HEK293 (cell line): ENCODE measurements around the gene NUMA1.

Source experiments
- CTCF ChIA-PET: fragments of 350-600 bp; formaldehyde crosslinking; extraction: SDS; loops from one replicate; lab custom pipeline; 2021; ENCODE audit warnings: antibody characterized with exemption; lab: Yijun Ruan, JAX
- POLR2A ChIA-PET: fragments of 300-600 bp; formaldehyde crosslinking; extraction: SDS; loops from one replicate; lab custom pipeline; 2020; ENCODE audit warnings: antibody characterized with exemption, inconsistent platforms; lab: Yijun Ruan, JAX
- H3K27ac ChIP-seq: fragments of 200-500 bp; sonication (Bioruptor generic); 2 replicates; pipeline ENCODE4 v1.5.1; 2014; ENCODE audit warnings: low read depth, low read length, control low read depth, inconsistent platforms; ENCODE audit errors: extremely low read depth
- H3K36me3 ChIP-seq, 2 experiments: fragments of 200-500 bp in 1 of 2; sonication (Bioruptor generic) in 1 of 2; 1 replicate in 1 of 2; 2 replicates in 1 of 2; pipeline ENCODE4 v1.5.1; 2014 to 2017; ENCODE audit warnings: inconsistent platforms in 2 of 2, low read length in 2 of 2; ENCODE audit not compliant: control insufficient read depth in 2 of 2, insufficient read depth in 1 of 2
- H3K4me1 ChIP-seq: fragments of 200-500 bp; sonication (Bioruptor generic); 2 replicates; pipeline ENCODE4 v1.5.1; 2014; ENCODE audit warnings: mild to moderate bottlenecking, low read length, inconsistent platforms; ENCODE audit not compliant: control insufficient read depth, insufficient read depth
- H3K4me3 ChIP-seq: 2 replicates; pipeline ENCODE4 v1.5.1; 2011; ENCODE audit warnings: low read depth, mild to moderate bottlenecking, control low read depth, low read length, moderate library complexity
- H3K9me3 ChIP-seq: fragments of 200-500 bp; sonication (Bioruptor generic); 2 replicates; pipeline ENCODE4 v1.5.1; 2014; ENCODE audit warnings: low read depth, low read length, inconsistent platforms; ENCODE audit not compliant: control insufficient read depth, insufficient read depth
- GLI4 ChIP-seq: fragments of 450-650 bp; formaldehyde crosslinking; IDR thresholded peaks from 2 replicates; pipeline ENCODE4 v1.5.1; 2016; ENCODE audit warnings: missing biosample characterization, missing genetic modification characterization
- GLIS1 ChIP-seq: fragments of 450-650 bp; formaldehyde crosslinking; IDR thresholded peaks from 2 replicates; pipeline ENCODE4 v1.5.1; 2016; ENCODE audit warnings: missing biosample characterization, missing genetic modification characterization
- HOXA7 ChIP-seq: sonication (generic); formaldehyde crosslinking; IDR thresholded peaks from 2 replicates; pipeline ENCODE4 v1.8.1; 2022; ENCODE audit warnings: missing genetic modification reagents, borderline replicate concordance
- KLF7 ChIP-seq: fragments of 450-650 bp; formaldehyde crosslinking; IDR thresholded peaks from 2 replicates; pipeline ENCODE4 v1.5.1; 2016; ENCODE audit warnings: missing biosample characterization, missing genetic modification characterization, borderline replicate concordance
- MYNN ChIP-seq: fragments of 450-650 bp; formaldehyde crosslinking; IDR thresholded peaks from 2 replicates; pipeline ENCODE4 v1.5.1; 2016; ENCODE audit warnings: missing biosample characterization, missing genetic modification characterization, borderline replicate concordance
- REPIN1 ChIP-seq: fragments of 450-650 bp; formaldehyde crosslinking; IDR thresholded peaks from 2 replicates; pipeline ENCODE4 v1.5.1; 2017; ENCODE audit warnings: missing biosample characterization, missing genetic modification characterization, low read depth
- ZBTB1 ChIP-seq: fragments of 450-650 bp; formaldehyde crosslinking; IDR thresholded peaks from 2 replicates; pipeline ENCODE4 v1.5.1; 2016; ENCODE audit warnings: missing biosample characterization, missing genetic modification characterization
- ZBTB17 ChIP-seq: fragments of 450-650 bp; formaldehyde crosslinking; IDR thresholded peaks from 2 replicates; pipeline ENCODE4 v1.5.1; 2016; ENCODE audit warnings: missing biosample characterization, missing genetic modification characterization
- ZBTB49 ChIP-seq: fragments of 450-650 bp; formaldehyde crosslinking; IDR thresholded peaks from 2 replicates; pipeline ENCODE4 v1.5.1; 2016; ENCODE audit warnings: missing biosample characterization, missing genetic modification characterization, low read depth
- ZBTB8A ChIP-seq: fragments of 450-650 bp; formaldehyde crosslinking; IDR thresholded peaks from 2 replicates; pipeline ENCODE4 v1.5.1; 2016; ENCODE audit warnings: missing biosample characterization, missing genetic modification characterization
- ZFP69B ChIP-seq: fragments of 450-650 bp; formaldehyde crosslinking; IDR thresholded peaks from 2 replicates; pipeline ENCODE4 v1.5.1; 2016; ENCODE audit warnings: missing biosample characterization, missing genetic modification characterization
- ZNF121 ChIP-seq: fragments of 450-650 bp; formaldehyde crosslinking; IDR thresholded peaks from 2 replicates; pipeline ENCODE4 v1.5.1; 2016; ENCODE audit warnings: missing biosample characterization, missing genetic modification characterization
- ZNF138 ChIP-seq: fragments of 450-650 bp; formaldehyde crosslinking; IDR thresholded peaks from 2 replicates; pipeline ENCODE4 v1.5.1; 2016; ENCODE audit warnings: missing biosample characterization, missing genetic modification characterization, borderline replicate concordance
- ZNF140 ChIP-seq: fragments of 450-650 bp; formaldehyde crosslinking; IDR thresholded peaks from 2 replicates; pipeline ENCODE4 v1.5.1; 2016; ENCODE audit warnings: missing biosample characterization, missing genetic modification characterization
- ZNF169 ChIP-seq: fragments of 450-650 bp; formaldehyde crosslinking; IDR thresholded peaks from 2 replicates; pipeline ENCODE4 v1.5.1; 2016; ENCODE audit warnings: missing biosample characterization, missing genetic modification characterization
- ZNF23 ChIP-seq: fragments of 450-650 bp; formaldehyde crosslinking; IDR thresholded peaks from 2 replicates; pipeline ENCODE4 v1.5.1; 2016; ENCODE audit warnings: missing biosample characterization, missing genetic modification characterization, borderline replicate concordance
- ZNF239 ChIP-seq: fragments of 450-650 bp; formaldehyde crosslinking; IDR thresholded peaks from 2 replicates; pipeline ENCODE4 v1.5.1; 2016; ENCODE audit warnings: missing biosample characterization, missing genetic modification characterization
- ZNF26 ChIP-seq: fragments of 450-650 bp; formaldehyde crosslinking; IDR thresholded peaks from 2 replicates; pipeline ENCODE4 v1.5.1; 2016; ENCODE audit warnings: missing biosample characterization, missing genetic modification characterization
- ZNF266 ChIP-seq: fragments of 450-650 bp; formaldehyde crosslinking; IDR thresholded peaks from 2 replicates; pipeline ENCODE4 v1.5.1; 2016; ENCODE audit warnings: missing biosample characterization, missing genetic modification characterization, low read depth
- ZNF335 ChIP-seq: fragments of 450-650 bp; formaldehyde crosslinking; conservative IDR thresholded peaks from 2 replicates; pipeline ENCODE4 v1.5.1; 2016; ENCODE audit warnings: missing biosample characterization, missing genetic modification characterization
- ZNF341 ChIP-seq: fragments of 450-650 bp; formaldehyde crosslinking; IDR thresholded peaks from 2 replicates; pipeline ENCODE4; 2016; ENCODE audit warnings: low read depth, missing biosample characterization, missing genetic modification characterization
- ZNF366 ChIP-seq: fragments of 450-650 bp; formaldehyde crosslinking; conservative IDR thresholded peaks from 2 replicates; pipeline ENCODE4 v1.5.1; 2016; ENCODE audit warnings: missing biosample characterization, missing genetic modification characterization
- ZNF404 ChIP-seq: fragments of 450-650 bp; formaldehyde crosslinking; IDR thresholded peaks from 2 replicates; pipeline ENCODE4 v1.5.1; 2017; ENCODE audit warnings: missing biosample characterization, missing genetic modification characterization
- ZNF423 ChIP-seq: fragments of 450-650 bp; formaldehyde crosslinking; IDR thresholded peaks from 2 replicates; pipeline ENCODE4 v1.5.1; 2016; ENCODE audit warnings: missing biosample characterization, missing genetic modification characterization
- ZNF501 ChIP-seq: fragments of 450-650 bp; formaldehyde crosslinking; IDR thresholded peaks from 2 replicates; pipeline ENCODE4 v1.5.1; 2016; ENCODE audit warnings: missing biosample characterization, missing genetic modification characterization
- ZNF529 ChIP-seq: fragments of 450-650 bp; formaldehyde crosslinking; IDR thresholded peaks from 2 replicates; pipeline ENCODE4 v1.5.1; 2017; ENCODE audit warnings: missing genetic modification characterization, missing biosample characterization; ENCODE audit not compliant: insufficient replicate concordance
- ZNF561 ChIP-seq: fragments of 450-650 bp; IDR thresholded peaks from 2 replicates; pipeline ENCODE4 v1.5.1; 2018; ENCODE audit warnings: missing biosample characterization, missing genetic modification characterization, borderline replicate concordance
- ZNF571 ChIP-seq: fragments of 450-650 bp; formaldehyde crosslinking; IDR thresholded peaks from 2 replicates; pipeline ENCODE4 v1.5.0; 2017; ENCODE audit warnings: missing biosample characterization, missing genetic modification characterization
- ZNF76 ChIP-seq: fragments of 450-650 bp; formaldehyde crosslinking; IDR thresholded peaks from 2 replicates; pipeline ENCODE4; 2016; ENCODE audit warnings: low read depth, missing biosample characterization, missing genetic modification characterization, borderline replicate concordance
- ZNF837 ChIP-seq: fragments of 450-650 bp; formaldehyde crosslinking; IDR thresholded peaks from 2 replicates; pipeline ENCODE4 v1.5.1; 2016; ENCODE audit warnings: missing biosample characterization, missing genetic modification characterization
- ZSCAN4 ChIP-seq: fragments of 450-650 bp; formaldehyde crosslinking; IDR thresholded peaks from 2 replicates; pipeline ENCODE4 v1.5.1; 2017; ENCODE audit warnings: missing biosample characterization, missing genetic modification characterization

The NUMA1 gene

GRCh38 chr11:72111300-72112142 is 31.2 kb upstream of the NUMA1 start:
- H3K9me3 ChIP-seq, result no peaks in the 10 kb centered on the region
- peak overlapping the region; percentile 73 for H3K4me3 ChIP-seq
- TF ChIP-seq ZNF404 (tag by site-specific recombination) (no peak), ZNF121 (tag by site-specific recombination) (no peak), ZSCAN4 (tag by site-specific recombination) (no peak), ZNF140 (tag by site-specific recombination) (no peak), ZNF335 (tag by site-specific recombination) (peak; percentile 94), ZNF501 (peak; percentile 39; the same call in 1 of the 2 replicates), ZNF76 (tag by site-specific recombination) (no peak), ZNF423 (no peak), ZNF239 (tag by site-specific recombination) (no peak), ZNF26 (tag by site-specific recombination) (no peak), REPIN1 (no peak), ZNF23 (tag by site-specific recombination) (no peak), ZBTB49 (tag by site-specific recombination) (no peak), ZNF169 (tag by site-specific recombination) (no peak), ZBTB17 (tag by site-specific recombination) (peak; percentile 94), ZBTB8A (no peak), HOXA7 (CRISPR knock-in tag) (no peak), ZBTB1 (tag by site-specific recombination) (no peak), KLF7 (no peak)
- ChIA-PET CTCF (interaction anchor here (0.8 to 1.8 kb wide), 5 partner anchors 14 to 319 kb away, joined by 3 to 6 read pairs (median 4); no protein-coding TSS in a partner anchor), POLR2A (interaction anchor here (0.7 to 1.3 kb wide), 9 partner anchors 9 to 325 kb away, joined by 3 to 7 read pairs (median 4); partner anchors contain the start of gene LAMTOR1)
- no peaks in the 10 kb centered on the region for H3K4me1 ChIP-seq
- H3K27ac ChIP-seq, result peak overlapping the region; percentile 21; the same call in 1 of the 2 replicates
- peaks cover 0 to 24% of the 10 kb centered on the region in 2 experiments; a peak in 1 of 3 replicates for H3K36me3 ChIP-seq

GRCh38 chr11:72105888-72106287 is 25.5 kb upstream of the NUMA1 start, which contains the start of gene TOMT:
Gene TOMT (plus strand): TSS chr11:72105924. CDS start chr11:72105952, 28 bp downstream.
- Histone ChIP-seq H3K9me3 (no peaks in the 10 kb centered on the region), H3K4me1 (no peaks in the 10 kb centered on the region), H3K4me3 (no peak within 1 kb of the TSS), H3K27ac (no peak within 1 kb of the TSS), H3K36me3 (peaks cover 0 to 40% of the 10 kb centered on the region in 2 experiments; a peak in 1 of 3 replicates)
- CTCF ChIA-PET, result interaction anchor here (0.6 kb wide), 1 partner anchor 15 kb away, joined by 5 read pairs; no protein-coding TSS in a partner anchor
- POLR2A ChIA-PET, result interaction anchor here (1.1 to 1.3 kb wide), 2 partner anchors 81 to 111 kb away, joined by 3 to 4 read pairs; partner anchors contain the start of gene FOLR2
- TF ChIP-seq GLIS1 (tag by site-specific recombination), result no peak
- no peak for TF ChIP-seq ZNF341 (tag by site-specific recombination)
- TF ChIP-seq ZNF529 (tag by site-specific recombination), result no peak
- TF ChIP-seq MYNN (tag by site-specific recombination), result no peak
- TF ChIP-seq GLI4 (tag by site-specific recombination), result no peak
- no peak for TF ChIP-seq ZNF561 (tag by site-specific recombination)
- TF ChIP-seq ZNF571 (tag by site-specific recombination), result no peak
- no peak for TF ChIP-seq ZNF366 (tag by site-specific recombination)
- TF ChIP-seq ZNF266, result no peak
- no peak for TF ChIP-seq ZNF138 (tag by site-specific recombination)
- no peak for TF ChIP-seq ZFP69B (tag by site-specific recombination)
- no peak for TF ChIP-seq ZNF837 (tag by site-specific recombination)
